ENCODE results near the gene PADI1.

DNA sequence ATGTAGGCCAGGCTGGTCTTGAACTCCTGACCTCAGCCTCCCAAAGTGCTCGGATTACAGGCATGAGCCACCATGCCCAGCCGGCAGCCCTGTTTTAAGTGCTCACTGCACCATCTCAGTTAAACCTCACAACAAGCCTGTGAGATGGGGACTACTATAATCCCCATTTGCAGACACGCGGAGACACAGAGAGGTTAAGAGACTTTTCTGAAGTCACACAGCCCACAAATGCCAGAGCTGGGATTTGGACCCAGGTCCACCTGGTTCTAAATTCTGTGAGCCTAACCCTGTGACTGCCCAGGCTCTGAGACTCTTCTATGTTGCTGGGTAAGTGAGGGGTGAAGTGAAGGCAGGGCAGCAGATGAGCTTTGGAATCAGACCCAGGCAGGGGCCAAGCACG, 6.4 kb downstream of the PADI1 start:
- TF ChIP-seq, protein P1, sequence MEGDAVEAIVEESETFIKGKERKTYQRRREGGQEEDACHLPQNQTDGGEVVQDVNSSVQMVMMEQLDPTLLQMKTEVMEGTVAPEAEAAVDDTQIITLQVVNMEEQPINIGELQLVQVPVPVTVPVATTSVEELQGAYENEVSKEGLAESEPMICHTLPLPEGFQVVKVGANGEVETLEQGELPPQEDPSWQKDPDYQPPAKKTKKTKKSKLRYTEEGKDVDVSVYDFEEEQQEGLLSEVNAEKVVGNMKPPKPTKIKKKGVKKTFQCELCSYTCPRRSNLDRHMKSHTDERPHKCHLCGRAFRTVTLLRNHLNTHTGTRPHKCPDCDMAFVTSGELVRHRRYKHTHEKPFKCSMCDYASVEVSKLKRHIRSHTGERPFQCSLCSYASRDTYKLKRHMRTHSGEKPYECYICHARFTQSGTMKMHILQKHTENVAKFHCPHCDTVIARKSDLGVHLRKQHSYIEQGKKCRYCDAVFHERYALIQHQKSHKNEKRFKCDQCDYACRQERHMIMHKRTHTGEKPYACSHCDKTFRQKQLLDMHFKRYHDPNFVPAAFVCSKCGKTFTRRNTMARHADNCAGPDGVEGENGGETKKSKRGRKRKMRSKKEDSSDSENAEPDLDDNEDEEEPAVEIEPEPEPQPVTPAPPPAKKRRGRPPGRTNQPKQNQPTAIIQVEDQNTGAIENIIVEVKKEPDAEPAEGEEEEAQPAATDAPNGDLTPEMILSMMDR (IDR thresholded peaks at IDR 0.05 in 4 of 5, conservative IDR thresholded peaks at IDR 0.05 in 1 of 5) = no peak
- TF ChIP-seq POLR2A (IDR thresholded peaks at IDR 0.05) = no peak

Data from gastrocnemius medialis (tissue), 4 donors.